GM23248 (cell line): ENCODE measurements around the gene CHAC1. TPM values are rescaled to one million over a fixed set of nuclear protein-coding genes. Genes with fewer than 3 reads are reported as not detected.

ENCODE experiments used
- DNase-seq: peaks from one replicate; pipeline ENCODE4 v3.0.0-alpha.2; 2015
- H2AFZ ChIP-seq: fragments of 200-600 bp; sonication (generic); 2 replicates; pipeline ENCODE4 v1.6.1; 2016; ENCODE audit warnings: antibody characterized with exemption
- H3F3A ChIP-seq: fragments of 200-600 bp; sonication (generic); 2 replicates; pipeline ENCODE4 v1.6.1; 2016; ENCODE audit warnings: mild to moderate bottlenecking, antibody characterized with exemption, mixed run types; ENCODE audit not compliant: insufficient read depth
- H3K27ac ChIP-seq: fragments of 200-600 bp; sonication (generic); 2 replicates; pipeline ENCODE4 v1.5.1; 2016; ENCODE audit warnings: mild to moderate bottlenecking
- H3K27me3 ChIP-seq: fragments of 200-600 bp; sonication (generic); replicated peaks from 2 replicates; pipeline ENCODE4 v1.6.1; 2016; ENCODE audit warnings: mild to moderate bottlenecking; ENCODE audit not compliant: insufficient read depth
- H3K36me3 ChIP-seq: fragments of 200-600 bp; sonication (generic); 2 replicates; pipeline ENCODE4 v1.6.1; 2016; ENCODE audit warnings: low read depth, mild to moderate bottlenecking
- H3K4me1 ChIP-seq: fragments of 200-600 bp; sonication (generic); 2 replicates; pipeline ENCODE4 v1.6.1; 2016; ENCODE audit warnings: mild to moderate bottlenecking; ENCODE audit not compliant: insufficient read depth
- H3K4me2 ChIP-seq: fragments of 200-600 bp; sonication (generic); one replicate; pipeline ENCODE4 v1.6.1; 2016; ENCODE audit warnings: mild to moderate bottlenecking; ENCODE audit not compliant: unreplicated experiment
- H3K4me3 ChIP-seq: fragments of 200-600 bp; sonication (generic); 2 replicates; pipeline ENCODE4 v1.5.1; 2016; ENCODE audit warnings: mild to moderate bottlenecking
- H3K79me2 ChIP-seq: fragments of 200-600 bp; sonication (generic); 2 replicates; pipeline ENCODE4 v1.6.1; 2016; ENCODE audit warnings: mild to moderate bottlenecking; ENCODE audit not compliant: insufficient read depth
- H3K9ac ChIP-seq: fragments of 200-600 bp; sonication (generic); 2 replicates; pipeline ENCODE4 v1.6.1; 2016; ENCODE audit warnings: mild to moderate bottlenecking
- H3K9me2 ChIP-seq: fragments of 200-600 bp; sonication (generic); 2 replicates; pipeline ENCODE4 v1.6.1; 2016; ENCODE audit warnings: mixed run types, mild to moderate bottlenecking, moderate library complexity; ENCODE audit not compliant: insufficient read depth
- H3K9me3 ChIP-seq: fragments of 200-600 bp; sonication (generic); one replicate; pipeline ENCODE4 v1.6.1; 2017; ENCODE audit warnings: low read depth
- H4K20me1 ChIP-seq: fragments of 200-600 bp; sonication (generic); 2 replicates; pipeline ENCODE4 v1.6.0; 2016; ENCODE audit not compliant: insufficient read depth
- EZH2 ChIP-seq: fragments of 200-600 bp; sonication (generic); IDR thresholded peaks from 2 replicates; pipeline ENCODE4 v1.6.1; 2018; ENCODE audit warnings: antibody characterized with exemption, mild to moderate bottlenecking; ENCODE audit not compliant: insufficient read depth, poor library complexity, severe bottlenecking
- EZH2phosphoT487 ChIP-seq: fragments of 200-600 bp; sonication (generic); IDR thresholded peaks from 2 replicates; pipeline ENCODE4 v1.6.1; 2018; ENCODE audit warnings: antibody characterized with exemption, moderate library complexity, mild to moderate bottlenecking, low read depth; ENCODE audit not compliant: insufficient read depth
- WGBS, 2 experiments: methylation state at CpG; one replicate each; pipeline ENCODE4 v1.1.6; 2015 to 2017; ENCODE audit warnings: low lambda C conversion rate in 2 of 2, low coverage in 1 of 2; ENCODE audit errors: missing lambda C conversion rate in 2 of 2; 5-methylcytosine and 5-hydroxymethylcytosine counted together
- in situ Hi-C: fragments of 300-500 bp; cut with MboI; formaldehyde crosslinking; loops from 2 replicates; pipeline ENCODE4 v1.15.0; 2020
- polyA plus RNA-seq: library from polyadenylated mRNA; unstranded; fragments of >200 nt; fragmentation: Nextera tagmentation; extraction: Ambion mirVana; gene quantifications from 2 replicates; pipeline ENCODE4 v1.2.1, GENCODE V29; 2016
- total RNA-seq: library from RNA; depleted of rRNA; stranded (reverse); fragments of >200 nt; shearing (Covaris generic); gene quantifications from 2 replicates; pipeline ENCODE4 v1.2.3, GENCODE V29; 2014

The CHAC1 gene
- total and polyA plus RNA-seq, 2 experiments from 2014 or later = 43.8 to 74.4 TPM

DNA sequence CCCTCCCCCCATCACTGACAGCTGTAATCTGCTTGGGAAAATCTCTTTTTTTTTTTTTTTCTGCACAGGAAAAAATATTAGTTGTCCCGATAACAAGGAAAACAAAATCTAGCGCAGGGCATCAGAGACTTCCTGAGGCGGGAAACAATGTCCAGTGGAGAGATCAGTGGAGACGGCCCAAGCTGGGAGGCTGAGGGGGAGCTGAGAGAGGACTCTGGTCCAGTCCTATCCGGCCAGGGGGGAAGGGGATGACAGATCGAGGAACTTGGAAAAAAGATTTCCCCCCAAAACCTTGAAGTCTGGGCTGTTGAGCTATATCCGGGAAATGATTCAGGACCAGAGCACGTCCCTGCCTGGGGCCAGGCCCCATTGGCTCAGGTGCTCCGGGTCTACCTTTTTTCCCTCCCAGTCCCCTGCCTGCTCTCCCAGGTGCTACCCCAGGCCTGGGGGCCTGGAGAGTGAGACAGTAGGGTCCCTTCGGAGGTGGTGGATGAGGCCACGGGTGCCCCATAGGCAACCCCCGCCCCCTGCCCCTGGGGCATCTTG lies 38.1 kb upstream of the CHAC1 start:
- no peak for DNase-seq
- 80 to 82% methylated on average over 10 to 12 of the region's 12 CpGs for WGBS, 2 experiments
- H3F3A ChIP-seq = no peaks in the 10 kb centered on the region
- H2AFZ ChIP-seq = no peak overlapping the region
- H3K27me3 ChIP-seq = no peaks in the 10 kb centered on the region
- in situ Hi-C loops = loop anchor here (10.0 kb wide), 1 partner anchor 260 kb away; no protein-coding TSS in a partner anchor
- no peaks in the 10 kb centered on the region for H3K36me3 ChIP-seq
- H4K20me1 ChIP-seq = no peaks in the 10 kb centered on the region
- H3K9me2 ChIP-seq = no peaks in the 10 kb centered on the region
- H3K27ac ChIP-seq = no peak overlapping the region
- TF ChIP-seq EZH2phosphoT487 (no peak), EZH2 (no peak)
- no peak overlapping the region for H3K4me2 ChIP-seq
- H3K9me3 ChIP-seq = no peaks in the 10 kb centered on the region
- no peaks in the 10 kb centered on the region for H3K79me2 ChIP-seq
- no peak overlapping the region for H3K9ac ChIP-seq
- 0 out of 2 replicates have a peak, but pooled peaks cover 5% of the 10 kb centered on the region for H3K4me1 ChIP-seq
- H3K4me3 ChIP-seq = no peak overlapping the region

GRCh38 chr15:40915679-40916078 lies 37.6 kb upstream of the CHAC1 start:
- Histone ChIP-seq H3K4me3 (no peak overlapping the region), H4K20me1 (no peaks in the 10 kb centered on the region), H3K9ac (no peak overlapping the region), H3K4me2 (no peak overlapping the region), H3K27ac (no peak overlapping the region), H3K9me2 (no peaks in the 10 kb centered on the region), H3K79me2 (no peaks in the 10 kb centered on the region), H2AFZ (no peak overlapping the region), H3K36me3 (no peaks in the 10 kb centered on the region), H3K4me1 (0 out of 2 replicates have a peak, but pooled peaks cover under 1% of the 10 kb centered on the region), H3K9me3 (no peaks in the 10 kb centered on the region), H3K27me3 (no peaks in the 10 kb centered on the region), H3F3A (no peaks in the 10 kb centered on the region)
- in situ Hi-C loops = loop anchor here (10.0 kb wide), 1 partner anchor 259 kb away; no protein-coding TSS in a partner anchor
- DNase-seq = no peak
- TF ChIP-seq EZH2phosphoT487 (no peak), EZH2 (no peak)
- 63 to 72% methylated on average over 2 to 6 of the region's 6 CpGs for WGBS, 2 experiments

- TF ChIP-seq EZH2phosphoT487 (no peak), EZH2 (no peak)
- Histone ChIP-seq H3K4me1 (no peaks in the 10 kb centered on the region), H3K27ac (no peak overlapping the region), H3K9me3 (no peaks in the 10 kb centered on the region), H2AFZ (no peak overlapping the region), H3K79me2 (no peaks in the 10 kb centered on the region), H3K9ac (no peak overlapping the region), H3K36me3 (no peaks in the 10 kb centered on the region), H3K27me3 (no peaks in the 10 kb centered on the region), H3K4me2 (no peak overlapping the region), H3F3A (no peaks in the 10 kb centered on the region), H4K20me1 (no peaks in the 10 kb centered on the region), H3K9me2 (no peaks in the 10 kb centered on the region), H3K4me3 (no peak overlapping the region)
- WGBS, 2 experiments = 60 to 61% methylated on average over 7 to 11 of the region's 11 CpGs
- DNase-seq = no peak
- in situ Hi-C loops = loop anchor here (10.0 kb wide), 1 partner anchor 257 kb away; no protein-coding TSS in a partner anchor
Measured at GRCh38 chr15:40917585-40917984, 35.7 kb upstream of the CHAC1 start.

DNA sequence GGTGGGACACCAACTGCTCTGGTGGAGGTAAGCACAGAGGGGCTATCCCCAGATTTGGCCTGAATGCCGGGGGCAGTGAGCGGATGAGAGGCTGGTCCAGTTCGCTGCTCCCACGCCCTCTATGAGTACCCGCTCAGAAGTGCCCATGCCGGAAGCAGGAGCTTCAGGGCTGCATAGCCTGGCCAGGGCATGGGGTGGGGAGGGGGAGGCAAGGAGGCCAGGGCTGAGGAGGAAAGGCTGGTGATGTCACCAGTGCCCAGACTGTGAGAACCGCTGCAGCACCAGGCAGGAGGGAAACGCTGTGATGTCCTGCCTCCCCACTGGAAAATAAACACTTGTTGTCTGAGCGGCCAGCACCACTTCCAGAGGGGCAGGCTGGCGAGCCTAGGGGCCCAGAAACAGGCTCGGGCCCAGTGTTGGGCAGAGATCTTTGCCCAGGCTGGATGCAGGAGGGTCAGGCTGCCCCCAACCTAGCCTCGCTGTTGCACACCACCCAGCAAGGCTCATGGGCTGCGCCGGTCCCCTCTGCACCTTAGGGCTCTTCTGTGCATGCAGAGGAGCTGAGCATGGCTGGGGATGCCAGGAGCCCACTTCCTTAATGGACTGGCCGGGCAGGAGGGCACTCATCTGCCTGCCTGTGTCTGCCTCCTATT lies 35.0 kb upstream of the CHAC1 start:
- no peak for DNase-seq
- no peaks in the 10 kb centered on the region for H3K4me1 ChIP-seq
- in situ Hi-C loops = loop anchor here (10.0 kb wide), 1 partner anchor 257 kb away; no protein-coding TSS in a partner anchor
- H3K4me3 ChIP-seq = no peak overlapping the region
- no peak overlapping the region for H2AFZ ChIP-seq
- H3F3A ChIP-seq = no peaks in the 10 kb centered on the region
- no peak overlapping the region for H3K4me2 ChIP-seq
- no peak overlapping the region for H3K9ac ChIP-seq
- TF ChIP-seq EZH2 = no peak
- no peak for TF ChIP-seq EZH2phosphoT487
- WGBS, 2 experiments = 75 to 79% methylated on average over 14 to 15 of the region's 15 CpGs
- H3K27me3 ChIP-seq = no peaks in the 10 kb centered on the region
- H3K36me3 ChIP-seq = no peaks in the 10 kb centered on the region
- no peaks in the 10 kb centered on the region for H4K20me1 ChIP-seq
- no peaks in the 10 kb centered on the region for H3K79me2 ChIP-seq
- no peaks in the 10 kb centered on the region for H3K9me2 ChIP-seq
- H3K9me3 ChIP-seq = no peaks in the 10 kb centered on the region
- H3K27ac ChIP-seq = no peak overlapping the region
